GM12801 (cell line): ENCODE data around the gene TEX19.

Source experiments
- CTCF ChIP-seq: IDR thresholded peaks from one replicate; pipeline ENCODE4 v1.5.1; 2011; ENCODE audit warnings: control low read depth; ENCODE audit not compliant: insufficient read length; ENCODE audit errors: extremely low read depth

Gene TEX19

DNA sequence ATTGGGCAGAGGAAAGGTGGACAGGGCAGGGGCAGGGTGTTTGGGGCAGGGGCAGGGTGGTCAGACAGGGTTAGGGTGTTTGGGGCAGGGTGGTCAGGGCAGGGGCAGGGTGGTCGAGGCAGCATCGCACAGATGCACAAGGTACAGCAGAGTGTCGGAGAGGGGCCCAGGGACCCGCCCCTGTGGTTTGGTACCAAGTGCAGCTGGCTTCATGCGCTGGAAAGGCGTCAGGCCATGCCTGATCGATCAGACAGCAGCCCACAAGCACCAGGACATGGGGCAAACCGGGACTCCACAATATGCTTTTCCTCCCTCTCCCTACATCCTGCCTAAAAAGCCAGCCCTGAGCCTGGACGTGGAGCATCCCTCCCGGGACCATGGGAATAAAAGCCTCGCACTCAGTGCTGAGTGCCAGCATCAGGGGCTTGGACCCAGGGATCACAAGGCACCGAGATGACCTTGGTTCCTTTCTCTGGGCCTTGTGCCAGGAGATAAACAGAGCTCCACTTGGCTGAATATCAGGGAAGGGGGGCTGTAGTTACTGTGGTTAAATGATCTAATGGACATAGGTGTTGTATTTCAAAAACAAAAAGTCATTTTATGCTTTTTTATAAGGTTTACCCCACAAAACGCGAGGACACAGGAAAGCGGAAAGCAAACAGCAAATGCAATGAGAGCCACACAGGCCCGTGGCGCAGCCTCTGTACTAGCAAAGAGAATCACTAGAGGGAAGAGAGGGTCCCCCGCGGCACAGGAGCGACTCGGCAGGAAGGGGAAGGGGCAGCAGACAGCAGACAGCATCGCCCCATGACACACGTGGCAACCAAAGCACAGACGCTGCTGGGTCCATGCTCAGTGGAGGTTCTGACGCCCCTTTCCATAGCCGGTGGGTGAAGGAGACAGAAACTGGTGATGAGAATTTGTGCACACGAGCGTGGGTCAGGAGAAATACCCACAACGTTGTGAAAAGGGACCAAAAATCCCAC lies 53.8 kb downstream of the TEX19 start:
- no peak for TF ChIP-seq CTCF
